Fibroblast of pulmonary artery (primary cell): Measurements from ENCODE around the gene PTGIS.
"Not testable (repeated sequence)": the region's sequence is repeated elsewhere in the genome, so short reads cannot be mapped to it uniquely, and the experiment has no call there.

Experiments
- DNase-seq: peaks from one replicate; pipeline ENCODE4 v3.0.0-alpha.2; 2010; ENCODE audit warnings: low read depth
- H3K4me3 ChIP-seq: replicated peaks from 2 replicates; pipeline ENCODE4 v1.5.1; 2011; ENCODE audit warnings: low read depth, mild to moderate bottlenecking, control low read depth, low read length, moderate library complexity
- TF ChIP-seq, protein P1 (sequence below): IDR thresholded peaks from 2 replicates; pipeline ENCODE4 v1.5.1; 2011; ENCODE audit warnings: mild to moderate bottlenecking, control low read depth, low read length, inconsistent platforms; ENCODE audit errors: missing control alignments

PTGIS gene

DNA sequence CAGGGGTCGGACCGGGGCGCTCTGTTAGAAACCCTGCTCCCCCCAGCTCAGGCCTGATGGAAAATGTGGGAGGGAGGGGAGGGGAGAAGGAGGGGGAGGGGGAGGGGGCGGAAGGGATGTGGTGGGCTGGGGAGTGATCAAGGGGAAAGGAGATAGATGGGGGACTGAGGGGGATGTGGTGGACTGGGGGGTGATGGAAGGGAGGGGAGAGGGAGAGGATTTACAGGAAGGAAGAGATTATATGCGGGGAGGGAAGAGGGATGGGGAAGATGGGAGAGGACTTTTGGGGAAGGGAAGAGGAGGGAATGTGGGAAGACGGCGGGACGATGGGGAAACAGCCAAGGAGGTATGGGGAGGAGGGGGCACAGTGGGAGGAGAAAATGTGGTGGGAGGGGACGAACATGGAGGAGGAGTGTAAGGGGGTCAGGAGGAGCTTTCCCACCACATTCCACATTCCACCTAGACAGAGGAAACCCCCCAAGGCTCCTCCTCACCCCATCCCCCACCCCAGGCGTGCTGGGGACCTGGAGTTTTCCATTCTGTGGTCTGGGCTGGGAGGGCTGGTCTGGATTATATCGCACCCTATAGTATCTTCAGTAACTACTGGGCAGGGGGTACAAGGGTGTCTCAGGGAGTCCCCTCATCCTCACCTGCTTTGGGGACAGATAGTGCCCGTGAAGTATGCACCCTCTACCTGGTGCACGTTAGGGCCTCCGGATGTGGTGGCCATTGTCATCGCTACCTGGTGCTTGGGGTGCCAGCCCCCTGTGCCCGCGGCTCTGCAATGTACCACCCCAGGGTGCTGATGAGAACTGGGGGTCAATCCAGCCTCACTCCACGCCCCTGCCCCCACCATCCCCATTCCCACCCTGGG, 578 bp upstream of the PTGIS start:
- TF ChIP-seq, protein P1, sequence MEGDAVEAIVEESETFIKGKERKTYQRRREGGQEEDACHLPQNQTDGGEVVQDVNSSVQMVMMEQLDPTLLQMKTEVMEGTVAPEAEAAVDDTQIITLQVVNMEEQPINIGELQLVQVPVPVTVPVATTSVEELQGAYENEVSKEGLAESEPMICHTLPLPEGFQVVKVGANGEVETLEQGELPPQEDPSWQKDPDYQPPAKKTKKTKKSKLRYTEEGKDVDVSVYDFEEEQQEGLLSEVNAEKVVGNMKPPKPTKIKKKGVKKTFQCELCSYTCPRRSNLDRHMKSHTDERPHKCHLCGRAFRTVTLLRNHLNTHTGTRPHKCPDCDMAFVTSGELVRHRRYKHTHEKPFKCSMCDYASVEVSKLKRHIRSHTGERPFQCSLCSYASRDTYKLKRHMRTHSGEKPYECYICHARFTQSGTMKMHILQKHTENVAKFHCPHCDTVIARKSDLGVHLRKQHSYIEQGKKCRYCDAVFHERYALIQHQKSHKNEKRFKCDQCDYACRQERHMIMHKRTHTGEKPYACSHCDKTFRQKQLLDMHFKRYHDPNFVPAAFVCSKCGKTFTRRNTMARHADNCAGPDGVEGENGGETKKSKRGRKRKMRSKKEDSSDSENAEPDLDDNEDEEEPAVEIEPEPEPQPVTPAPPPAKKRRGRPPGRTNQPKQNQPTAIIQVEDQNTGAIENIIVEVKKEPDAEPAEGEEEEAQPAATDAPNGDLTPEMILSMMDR: no peak
- H3K4me3 ChIP-seq: peak overlapping the region; percentile 27
- peak; percentile 70 for DNase-seq

DNA sequence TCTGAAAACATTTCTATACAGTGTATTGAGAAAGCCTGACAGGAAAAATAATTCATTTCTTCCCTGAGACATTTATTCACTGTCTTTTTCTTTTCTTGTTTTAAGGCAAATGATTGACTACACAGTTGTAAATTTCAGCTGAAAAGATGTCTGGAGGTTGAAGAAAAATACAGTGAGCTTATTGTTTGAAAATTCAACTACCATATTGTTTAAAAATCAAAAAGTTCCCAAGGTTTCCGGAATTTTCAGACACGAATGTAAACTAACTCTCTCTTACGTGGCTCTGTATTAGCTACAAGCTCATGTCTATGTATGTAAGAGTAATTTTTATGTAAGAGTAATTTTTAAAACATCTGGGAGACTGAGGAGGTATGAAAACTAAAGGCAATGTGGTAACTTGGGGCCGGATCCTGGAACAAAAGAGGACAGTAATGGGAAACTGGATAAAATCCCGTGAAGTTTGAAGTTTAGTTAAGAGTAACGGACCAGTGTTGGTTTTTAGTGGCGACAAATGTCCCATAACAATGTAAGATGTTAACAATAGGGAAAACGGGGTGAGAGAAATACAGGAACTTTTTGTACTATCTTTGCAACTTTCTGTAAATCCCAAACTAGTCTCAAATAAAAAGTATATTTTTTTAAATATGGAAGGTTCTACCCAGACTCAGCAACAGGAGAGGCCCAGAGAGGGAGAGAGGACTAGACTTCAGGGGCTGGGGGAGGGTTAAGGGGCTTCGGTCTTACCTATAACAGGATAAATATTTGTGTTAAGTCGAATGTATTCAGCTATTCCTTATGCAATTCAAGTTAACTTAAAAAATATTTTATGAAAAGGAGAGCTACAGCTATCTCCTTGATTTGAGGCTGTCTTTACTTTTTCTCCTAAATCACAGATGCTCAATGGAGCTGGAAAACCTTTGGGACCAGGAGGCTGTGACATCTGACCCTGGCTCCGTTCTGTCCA, 1.3 kb downstream of the PTGIS start:
- peak overlapping the region; percentile 67 for H3K4me3 ChIP-seq

GRCh38 chr20:49564991-49565390, 2.9 kb downstream of the PTGIS start:
- not testable (repeated sequence) for DNase-seq, H3K4me3 ChIP-seq

More for the DNA sequence above, 1.3 kb downstream of the PTGIS start:
- DNase-seq: no peak
- TF ChIP-seq, protein P1: no peak

- H3K4me3 ChIP-seq: no peak overlapping the region
- TF ChIP-seq, protein P1: no peak
- DNase-seq: no peak
Observed at GRCh38 chr20:49563015-49563980, 4.6 kb downstream of the PTGIS start.

DNA sequence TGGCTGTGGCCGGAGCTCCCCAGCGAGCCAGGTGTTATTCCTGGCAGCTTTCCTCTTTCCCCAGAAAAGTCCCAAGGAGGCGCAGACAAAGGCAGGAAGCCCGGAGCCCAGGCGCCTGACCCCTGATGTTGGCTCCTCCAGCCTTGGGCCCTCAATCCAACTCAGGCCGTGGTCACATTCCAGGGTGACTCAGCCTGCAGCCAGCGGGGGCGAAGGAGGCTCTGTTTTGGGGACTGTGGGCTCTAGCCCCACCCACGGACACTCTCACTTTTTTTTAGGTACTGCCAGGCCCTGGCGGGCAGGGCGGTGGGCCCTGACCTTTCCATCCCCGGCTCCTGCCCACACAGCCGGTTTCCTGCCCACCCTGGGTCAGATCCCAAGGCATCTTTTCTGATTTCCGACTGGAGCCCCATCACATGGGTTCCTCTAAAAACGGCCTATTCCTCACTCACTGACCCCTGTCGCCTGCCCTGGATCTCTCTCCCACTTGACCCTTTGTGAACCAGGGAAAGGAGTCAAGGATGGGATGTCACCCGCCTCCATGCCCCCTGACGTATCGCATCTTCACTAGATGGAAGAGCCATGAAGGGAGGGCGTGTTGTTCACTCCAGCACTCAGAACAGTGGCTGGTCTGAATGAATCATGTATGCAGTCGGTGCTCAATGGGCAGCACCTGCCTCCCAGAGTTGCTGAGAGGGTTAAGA, 5.5 kb downstream of the PTGIS start:
- no peak overlapping the region for H3K4me3 ChIP-seq
- TF ChIP-seq, protein P1: no peak
- DNase-seq: peak; percentile 92

- TF ChIP-seq, protein P1: no peak
- no peak overlapping the region for H3K4me3 ChIP-seq
- DNase-seq: no peak
Observed at GRCh38 chr20:49561806-49562205, 6.1 kb downstream of the PTGIS start.
